Neuronal stem cell (in vitro differentiated cells): ENCODE measurements around the gene HACE1.
"Not testable (repeated sequence)": the region's sequence is repeated elsewhere in the genome, so short reads cannot be mapped to it uniquely, and the experiment has no call there.

Experiments used
- DNase-seq: peaks from one replicate; pipeline ENCODE4 v3.0.0-alpha.2; 2013; ENCODE audit warnings: low spot score
- H2AFZ ChIP-seq: one replicate; pipeline ENCODE4 v1.6.1; 2013; ENCODE audit warnings: mild to moderate bottlenecking, low read length, inconsistent platforms
- H2AK5ac ChIP-seq: 2 replicates; pipeline ENCODE4 v1.6.1; 2013; ENCODE audit warnings: low read depth, mild to moderate bottlenecking, inconsistent platforms, low read length, moderate library complexity, mixed read lengths
- H2BK120ac ChIP-seq: 2 replicates; pipeline ENCODE4 v1.6.1; 2013; ENCODE audit warnings: low read depth, mild to moderate bottlenecking, inconsistent platforms, low read length, moderate library complexity, mixed read lengths
- H2BK12ac ChIP-seq: one replicate; pipeline ENCODE4 v1.6.1; 2013; ENCODE audit warnings: low read length, inconsistent platforms
- H2BK15ac ChIP-seq: 2 replicates; pipeline ENCODE4 v1.6.1; 2013; ENCODE audit warnings: mild to moderate bottlenecking, low read length, inconsistent platforms, mixed read lengths
- H2BK5ac ChIP-seq: one replicate; pipeline ENCODE4 v1.6.1; 2013; ENCODE audit warnings: inconsistent platforms, mild to moderate bottlenecking, low read length, moderate library complexity
- H3K14ac ChIP-seq: one replicate; pipeline ENCODE4 v1.6.1; 2013; ENCODE audit warnings: low read length, inconsistent platforms
- H3K18ac ChIP-seq: 2 replicates; pipeline ENCODE4 v1.6.1; 2013; ENCODE audit warnings: low read length, inconsistent platforms
- H3K23ac ChIP-seq: 2 replicates; pipeline ENCODE4 v1.6.1; 2013; ENCODE audit warnings: low read depth, mild to moderate bottlenecking, mixed read lengths, low read length, inconsistent platforms; ENCODE audit not compliant: poor library complexity
- H3K27ac ChIP-seq: replicated peaks from 3 replicates; pipeline ENCODE4 v1.5.1; 2013; ENCODE audit warnings: low read length, inconsistent platforms
- H3K27me3 ChIP-seq, 3 experiments: 2 replicates each; pipeline ENCODE4 v1.6.1; 2013; ENCODE audit warnings: low read length in 3 of 3, mild to moderate bottlenecking in 2 of 3, inconsistent platforms in 1 of 3, low read depth in 1 of 3, mixed read lengths in 1 of 3, moderate library complexity in 1 of 3; ENCODE audit not compliant: control insufficient read depth in 3 of 3, insufficient read depth in 3 of 3
- H3K36me3 ChIP-seq, 2 donors: replicated peaks in 1 of 2; 2 replicates each; pipeline ENCODE4 v1.6.1; 2013; ENCODE audit warnings: low read length in 2 of 2; ENCODE audit not compliant: control insufficient read depth in 2 of 2, insufficient read depth in 2 of 2
- H3K4ac ChIP-seq: 2 replicates; pipeline ENCODE4 v1.6.1; 2013; ENCODE audit warnings: inconsistent platforms, mild to moderate bottlenecking, low read length, moderate library complexity
- H3K4me1 ChIP-seq, 2 donors: 1 replicate in 1 of 2; 2 replicates in 1 of 2; pipeline ENCODE4 v1.6.1; 2013; ENCODE audit warnings: low read length in 2 of 2, low read depth in 1 of 2; ENCODE audit not compliant: control insufficient read depth in 2 of 2, insufficient read depth in 1 of 2
- H3K4me2 ChIP-seq: one replicate; pipeline ENCODE4 v1.6.1; 2013; ENCODE audit warnings: mild to moderate bottlenecking, low read length, inconsistent platforms; ENCODE audit not compliant: insufficient read depth, poor library complexity, severe bottlenecking
- H3K4me3 ChIP-seq, 2 donors: 2 replicates each; pipeline ENCODE4 v1.5.1; 2013; ENCODE audit warnings: low read length in 2 of 2, mild to moderate bottlenecking in 2 of 2, inconsistent platforms in 1 of 2, moderate library complexity in 1 of 2
- H3K79me1 ChIP-seq: one replicate; pipeline ENCODE4 v1.6.1; 2013; ENCODE audit warnings: low read depth, mild to moderate bottlenecking, inconsistent platforms, low read length, moderate library complexity
- H3K9ac ChIP-seq: one replicate; pipeline ENCODE4 v1.6.1; 2013; ENCODE audit warnings: mild to moderate bottlenecking, low read depth, low read length, inconsistent platforms; ENCODE audit not compliant: poor library complexity
- H3K9me3 ChIP-seq, 2 donors: replicated peaks in 1 of 2; 2 replicates each; pipeline versions ENCODE3 to v1.6.1; 2013; ENCODE audit warnings: low read length in 2 of 2, mild to moderate bottlenecking in 2 of 2, inconsistent platforms in 1 of 2, low read depth in 1 of 2, mixed read lengths in 1 of 2, moderate library complexity in 1 of 2; ENCODE audit not compliant: control insufficient read depth in 2 of 2, insufficient read depth in 1 of 2
- H4K8ac ChIP-seq: one replicate; pipeline ENCODE4 v1.6.1; 2013; ENCODE audit warnings: low read depth, mild to moderate bottlenecking, inconsistent platforms, low read length, moderate library complexity
- H4K91ac ChIP-seq: one replicate; pipeline ENCODE4 v1.6.1; 2013; ENCODE audit warnings: low read length, low read depth, mild to moderate bottlenecking, inconsistent platforms; ENCODE audit not compliant: poor library complexity
- WGBS, 2 donors: extraction: QIAGEN DNeasy Blood & Tissue Kit; methylation state at CpG; one replicate each; pipeline ENCODE4 v1.1.7; 2013; ENCODE audit warnings: missing lambda C conversion rate in 2 of 2, mixed read lengths in 1 of 2; ENCODE audit not compliant: insufficient read length in 2 of 2, insufficient replicate concordance in 1 of 2; ENCODE audit errors: extremely low coverage in 2 of 2; 5-methylcytosine and 5-hydroxymethylcytosine counted together

The HACE1 gene

GRCh38 chr6:104750449-104750848 is 109.3 kb downstream of the HACE1 start:
- Histone ChIP-seq H3K27ac (no peak overlapping the region), H3K4me1 (peaks cover 0 to 3% of the 10 kb centered on the region in 2 donors), H3K14ac (no peak overlapping the region), H3K4ac (no peak overlapping the region), H3K4me3 (no peak overlapping the region), H2BK15ac (no peak overlapping the region), H2BK120ac (no peak overlapping the region), H4K91ac (no peak overlapping the region), H3K23ac (no peak overlapping the region), H2BK12ac (no peak overlapping the region), H3K9me3 (peaks cover 0 to 16% of the 10 kb centered on the region in 2 donors), H3K9ac (no peak overlapping the region), H4K8ac (no peak overlapping the region), H3K18ac (no peak overlapping the region), H2BK5ac (no peak overlapping the region), H3K4me2 (no peak overlapping the region), H3K36me3 (peaks cover 3 to 41% of the 10 kb centered on the region in 2 donors), H2AFZ (no peak overlapping the region), H3K79me1 (no peaks in the 10 kb centered on the region), H3K27me3 (no peaks in the 10 kb centered on the region), H2AK5ac (no peak overlapping the region)
- DNase-seq, result no peak
- no CpG with 5 or more reads among the region's 2 CpGs for WGBS, 2 donors

GRCh38 chr6:104739124-104739523 is 120.6 kb downstream of the HACE1 start:
- H3K18ac ChIP-seq, H3K14ac ChIP-seq, H2BK12ac ChIP-seq, H3K4ac ChIP-seq, H3K27me3 ChIP-seq, H2BK5ac ChIP-seq, H3K23ac ChIP-seq, H3K9ac ChIP-seq, H4K8ac ChIP-seq, H3K27ac ChIP-seq, H3K4me3 ChIP-seq, H3K9me3 ChIP-seq, H3K4me1 ChIP-seq, DNase-seq, H3K4me2 ChIP-seq, H2AK5ac ChIP-seq, H2AFZ ChIP-seq, H2BK15ac ChIP-seq, H4K91ac ChIP-seq, H3K79me1 ChIP-seq, H2BK120ac ChIP-seq: not testable (repeated sequence)
- no CpG with 5 or more reads among the region's 3 CpGs for WGBS, 2 donors
- H3K36me3 ChIP-seq, result peaks cover 0 to 13% of the 10 kb centered on the region in 2 donors

GRCh38 chr6:104737567-104737966 is 122.2 kb downstream of the HACE1 start:
- not testable (repeated sequence) for H2BK5ac ChIP-seq, H3K23ac ChIP-seq, H3K4me2 ChIP-seq, H3K9me3 ChIP-seq, DNase-seq, H3K14ac ChIP-seq, H3K4ac ChIP-seq, H3K79me1 ChIP-seq, H3K4me1 ChIP-seq, H3K4me3 ChIP-seq, H4K91ac ChIP-seq, H2BK120ac ChIP-seq, H4K8ac ChIP-seq, H3K36me3 ChIP-seq, H3K18ac ChIP-seq, H2BK15ac ChIP-seq, H3K27ac ChIP-seq, H3K27me3 ChIP-seq, H3K9ac ChIP-seq, H2AK5ac ChIP-seq, H2BK12ac ChIP-seq, H2AFZ ChIP-seq
- WGBS, 2 donors, result no CpG with 5 or more reads among the region's 16 CpGs

- Histone ChIP-seq H3K4ac (no peak overlapping the region), H2AK5ac (no peak overlapping the region), H2BK15ac (no peak overlapping the region), H3K4me2 (no peak overlapping the region), H3K27ac (no peak overlapping the region), H3K18ac (no peak overlapping the region), H2BK5ac (no peak overlapping the region), H4K91ac (no peak overlapping the region), H4K8ac (no peak overlapping the region), H2BK120ac (no peak overlapping the region), H3K9me3 (peaks cover 0 to 5% of the 10 kb centered on the region in 2 donors), H3K4me1 (no peaks in the 10 kb centered on the region), H3K27me3 (no peaks in the 10 kb centered on the region), H3K9ac (no peak overlapping the region), H3K36me3 (peaks cover 0 to 6% of the 10 kb centered on the region in 2 donors), H2BK12ac (no peak overlapping the region), H3K4me3 (no peak overlapping the region), H3K79me1 (no peaks in the 10 kb centered on the region), H3K14ac (no peak overlapping the region), H2AFZ (no peak overlapping the region), H3K23ac (no peak overlapping the region)
- WGBS, 2 donors, result no CpG with 5 or more reads among the region's 1 CpG
- DNase-seq, result no peak
Observed at GRCh38 chr6:104736545-104736944, 123.2 kb downstream of the HACE1 start.
